Type B pancreatic cell (in vitro differentiated cells): ENCODE data around the gene TMEM131L. TPM values are rescaled to one million over a fixed set of nuclear protein-coding genes. Genes with fewer than 3 reads are reported as not detected.
A peak's percentile ranks its signal among the peaks of the same experiment; 100 is the strongest.

ENCODE experiments used
- DNase-seq: peaks from one replicate; pipeline ENCODE4 v3.0.0; 2021; ENCODE audit warnings: mixed read lengths; ENCODE audit not compliant: unreplicated experiment; ENCODE audit errors: extremely low spot score
- H3K27ac Mint-ChIP-seq: 2 replicates; pipeline ENCODE4 v1.8.0; 2021; ENCODE audit warnings: mild to moderate bottlenecking, mixed read lengths
- H3K27me3 Mint-ChIP-seq: 2 replicates; pipeline ENCODE4 v1.8.0; 2021; ENCODE audit warnings: mixed read lengths
- H3K36me3 Mint-ChIP-seq: 2 replicates; pipeline ENCODE4 v1.8.0; 2021; ENCODE audit warnings: mixed read lengths
- H3K4me1 Mint-ChIP-seq: one replicate; pipeline ENCODE4 v1.8.0; 2021; ENCODE audit warnings: mixed read lengths; ENCODE audit not compliant: unreplicated experiment
- H3K4me3 Mint-ChIP-seq: 2 replicates; pipeline ENCODE4 v1.8.0; 2021; ENCODE audit warnings: mild to moderate bottlenecking, mixed read lengths
- H3K9me3 Mint-ChIP-seq: 2 replicates; pipeline ENCODE4 v1.8.0; 2021; ENCODE audit warnings: mixed read lengths
- CTCF ChIP-seq: fragments of 200-600 bp; sonication (generic); conservative IDR thresholded peaks from 2 replicates; pipeline ENCODE4 v1.5.0; 2021; ENCODE audit warnings: antibody characterized with exemption, mild to moderate bottlenecking
- total RNA-seq: library from RNA; stranded (reverse); gene quantifications from 2 replicates; pipeline ENCODE4 v1.2.1, GENCODE V29; 2021; ENCODE audit warnings: low replicate concordance

TMEM131L gene
- total RNA-seq, 1 donor from 2014 or later: 21.3 TPM

- H3K9me3 Mint-ChIP-seq: no peaks in the 10 kb centered on the region
- H3K27me3 Mint-ChIP-seq: no peaks in the 10 kb centered on the region
- H3K36me3 Mint-ChIP-seq: peaks cover 4% of the 10 kb centered on the region
- no peak for DNase-seq
- TF ChIP-seq CTCF: no peak
- no peak overlapping the region for H3K27ac Mint-ChIP-seq
- peaks cover 49% of the 10 kb centered on the region for H3K4me1 Mint-ChIP-seq
- H3K4me3 Mint-ChIP-seq: no peak overlapping the region
Measured at GRCh38 chr4:153517159-153517558, 51.0 kb downstream of the TMEM131L start.

DNA sequence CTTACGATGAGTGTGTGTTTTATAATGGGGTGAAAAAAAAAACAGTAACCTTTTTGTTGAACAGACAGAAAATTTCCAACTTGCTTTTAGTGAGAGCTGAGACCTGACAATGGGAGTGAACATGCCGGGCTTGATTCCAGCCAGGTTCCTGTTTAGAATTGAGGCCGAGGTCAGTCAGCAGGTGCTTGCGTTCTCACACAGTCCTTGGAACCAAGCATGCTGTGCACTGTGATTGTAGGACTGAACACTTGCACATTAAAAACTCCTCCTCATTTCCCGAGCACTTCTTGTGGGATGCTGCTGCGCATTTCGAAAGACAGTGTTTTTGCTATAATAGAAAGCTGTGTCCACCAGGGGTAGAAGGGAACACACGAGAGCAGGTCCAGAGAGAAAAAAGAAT lies 51.8 kb downstream of the TMEM131L start:
- TF ChIP-seq CTCF: no peak
- Mint-ChIP-seq H3K36me3 (peaks cover 4% of the 10 kb centered on the region), H3K27me3 (no peaks in the 10 kb centered on the region), H3K27ac (no peak overlapping the region), H3K4me1 (peaks cover 43% of the 10 kb centered on the region), H3K9me3 (no peaks in the 10 kb centered on the region), H3K4me3 (no peak overlapping the region)
- DNase-seq: no peak

DNA sequence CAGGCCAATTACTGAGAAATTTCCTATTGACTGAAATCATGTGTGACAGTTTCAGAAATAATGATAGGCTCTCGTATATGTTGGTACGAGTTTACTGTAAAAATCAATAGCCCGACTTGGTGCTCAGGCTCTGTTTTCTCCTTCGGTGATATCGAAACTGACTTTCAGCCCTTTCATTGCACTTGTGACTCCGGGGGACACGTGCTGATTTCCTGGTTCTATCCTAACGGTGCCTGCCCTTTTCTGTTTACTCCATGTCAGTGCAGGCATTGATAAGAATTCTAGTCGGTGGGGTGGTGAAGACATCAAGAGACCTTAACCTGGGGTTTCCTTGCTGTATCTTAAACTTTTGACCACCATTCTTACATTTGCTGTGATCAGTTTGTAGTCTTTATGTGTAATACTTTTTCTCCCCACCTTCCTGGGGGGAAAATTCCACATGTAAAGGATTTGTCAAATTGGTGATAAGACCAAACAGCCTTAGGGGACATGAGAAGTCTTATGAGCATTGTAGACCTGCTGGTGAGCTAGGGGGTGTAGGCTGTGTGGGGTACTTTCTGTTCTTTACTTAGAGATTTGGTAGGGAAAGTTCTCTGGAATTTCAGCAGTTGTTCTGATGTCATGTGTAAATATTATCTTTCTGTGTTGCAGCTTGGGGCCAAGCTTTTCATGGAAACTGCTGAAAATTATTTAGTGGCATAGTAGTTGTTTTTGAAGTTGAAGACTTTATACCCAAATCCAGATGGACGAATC lies 52.7 kb downstream of the TMEM131L start:
- DNase-seq: no peak
- Mint-ChIP-seq H3K4me3 (peak overlapping the region; percentile 2), H3K27me3 (no peaks in the 10 kb centered on the region), H3K9me3 (no peaks in the 10 kb centered on the region), H3K4me1 (peaks cover 42% of the 10 kb centered on the region), H3K36me3 (peaks cover 4% of the 10 kb centered on the region), H3K27ac (no peak overlapping the region)
- TF ChIP-seq CTCF: no peak

DNA sequence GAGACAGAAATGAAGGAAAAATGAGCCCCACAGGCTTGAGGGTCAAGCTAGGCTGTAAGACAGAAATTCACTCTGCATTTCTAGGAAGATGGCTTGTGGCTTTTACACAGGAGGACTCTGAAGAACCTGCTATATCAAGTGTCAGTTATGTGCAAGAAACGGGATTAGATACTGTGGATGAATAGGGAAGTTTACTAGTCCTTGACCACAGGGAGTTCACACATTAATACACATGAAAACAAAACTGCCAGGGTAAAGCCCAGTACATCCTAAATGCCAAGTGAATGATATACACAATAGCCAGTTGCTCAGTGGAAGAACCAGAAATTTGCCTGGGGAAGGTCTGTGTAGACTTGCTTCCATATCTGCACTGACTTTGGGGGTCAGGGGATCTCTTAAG lies 53.5 kb downstream of the TMEM131L start:
- no peaks in the 10 kb centered on the region for H3K27me3 Mint-ChIP-seq
- no peak overlapping the region for H3K4me3 Mint-ChIP-seq
- no peaks in the 10 kb centered on the region for H3K9me3 Mint-ChIP-seq
- peaks cover 46% of the 10 kb centered on the region for H3K4me1 Mint-ChIP-seq
- DNase-seq: no peak
- no peak overlapping the region for H3K27ac Mint-ChIP-seq
- TF ChIP-seq CTCF: no peak
- peaks cover 4% of the 10 kb centered on the region for H3K36me3 Mint-ChIP-seq

GRCh38 chr4:153520227-153520626 lies 54.1 kb downstream of the TMEM131L start:
- TF ChIP-seq CTCF: no peak
- Mint-ChIP-seq H3K27ac (peak overlapping the region; percentile 2), H3K36me3 (peaks cover 4% of the 10 kb centered on the region), H3K4me1 (peaks cover 50% of the 10 kb centered on the region), H3K4me3 (no peak overlapping the region), H3K27me3 (no peaks in the 10 kb centered on the region), H3K9me3 (no peaks in the 10 kb centered on the region)
- DNase-seq: no peak
